PC-9 (cell line): ENCODE results near the gene ADAT3. TPM values are rescaled to one million over a fixed set of nuclear protein-coding genes. Genes with fewer than 3 reads are reported as not detected.
A peak's percentile ranks its signal among the peaks of the same experiment; 100 is the strongest.

Source experiments
- BruUV-seq: library from RNA; stranded (reverse); fragments of 400-500 nt; replicated peaks from 2 replicates; lab custom pipeline; 2021; lab: Mats Ljungman, UMichigan
- CTCF ChIA-PET: fragments of 300-600 bp; sonication (Branson Sonifier 250); formaldehyde crosslinking; loops from one replicate; lab custom pipeline; 2022; ENCODE audit warnings: antibody characterized with exemption; lab: Charles Lee
- POLR2A ChIA-PET: fragments of 300-600 bp; sonication (Branson Sonifier 250); formaldehyde crosslinking; loops from one replicate; lab custom pipeline; 2022; ENCODE audit warnings: antibody characterized with exemption; ENCODE audit not compliant: unreplicated experiment; lab: Charles Lee
- DNase-seq, 2 experiments: peaks; one replicate each; pipeline versions ENCODE4 v3.0.0 to v3.0.0-alpha.2; 2015 to 2022; ENCODE audit warnings: mixed read lengths in 1 of 2
- H2AFZ ChIP-seq: fragments of 200-600 bp; sonication (generic); 2 replicates; pipeline ENCODE4 v1.8.1; 2017; ENCODE audit warnings: antibody characterized with exemption
- H3F3A ChIP-seq: fragments of 200-600 bp; sonication (generic); 2 replicates; pipeline ENCODE4 v1.8.1; 2017; ENCODE audit warnings: antibody characterized with exemption, mild to moderate bottlenecking, low read depth; ENCODE audit not compliant: insufficient read depth
- H3K27ac ChIP-seq: fragments of 200-600 bp; sonication (generic); 2 replicates; pipeline ENCODE4 v1.6.1; 2016; ENCODE audit warnings: mixed run types
- H3K27me3 ChIP-seq: fragments of 200-600 bp; sonication (generic); 2 replicates; pipeline ENCODE4 v1.6.1; 2016; ENCODE audit warnings: low read depth, mixed run types; ENCODE audit not compliant: insufficient read depth
- H3K36me3 ChIP-seq: fragments of 200-600 bp; sonication (generic); 2 replicates; pipeline ENCODE4 v1.6.1; 2016; ENCODE audit warnings: low read depth, mixed run types
- H3K4me1 ChIP-seq: fragments of 200-600 bp; sonication (generic); replicated peaks from 2 replicates; pipeline ENCODE4 v1.6.1; 2016; ENCODE audit warnings: mixed run types; ENCODE audit not compliant: insufficient read depth
- H3K4me2 ChIP-seq: fragments of 200-600 bp; sonication (generic); 2 replicates; pipeline ENCODE4 v1.6.1; 2017; ENCODE audit warnings: mixed run types
- H3K4me3 ChIP-seq: fragments of 200-600 bp; sonication (generic); 2 replicates; pipeline ENCODE4 v1.6.1; 2016; ENCODE audit warnings: mixed run types
- H3K79me2 ChIP-seq: fragments of 200-600 bp; sonication (generic); 2 replicates; pipeline ENCODE4 v1.6.1; 2017; ENCODE audit warnings: low read depth, mixed run types
- H3K9me2 ChIP-seq: fragments of 200-600 bp; sonication (generic); 2 replicates; pipeline ENCODE4 v1.8.1; 2017; ENCODE audit warnings: mild to moderate bottlenecking; ENCODE audit not compliant: insufficient read depth
- H3K9me3 ChIP-seq: fragments of 200-600 bp; sonication (generic); 2 replicates; pipeline ENCODE4 v1.8.1; 2016; ENCODE audit warnings: low read depth; ENCODE audit not compliant: insufficient read depth
- H4K20me1 ChIP-seq: fragments of 200-600 bp; sonication (generic); 2 replicates; pipeline ENCODE4 v1.8.1; 2017; ENCODE audit not compliant: insufficient read depth
- EZH2 ChIP-seq: fragments of 200-600 bp; sonication (generic); IDR thresholded peaks from 2 replicates; pipeline ENCODE4 v1.8.0; 2017; ENCODE audit warnings: antibody characterized with exemption, low read depth
- intact Hi-C: fragments of 100-400 bp; cut with micrococcal nuclease; formaldehyde crosslinking; loops from one replicate; pipeline ENCODE4 v1.10.0; 2022; ENCODE audit not compliant: unreplicated experiment
- total RNA-seq: library from RNA; stranded (reverse); gene quantifications from 2 replicates; pipeline ENCODE4 v1.2.3, GENCODE V29; 2021
- TF ChIP-seq, protein P1 (sequence below): fragments of 200-600 bp; sonication (generic); conservative IDR thresholded peaks from 2 replicates; pipeline ENCODE4 v1.6.1; 2017; ENCODE audit warnings: mixed run types, antibody characterized with exemption, mild to moderate bottlenecking, moderate library complexity

The ADAT3 gene
- total RNA-seq, 1 experiment from 2014 or later, result 7.8 TPM

GRCh38 chr19:1944088-1944915 is 39.1 kb downstream of the ADAT3 start:
- ChIA-PET POLR2A (interaction anchor here (0.6 kb wide), 1 partner anchor 70 kb away, joined by 9 read pairs; no protein-coding TSS in a partner anchor), CTCF (no interaction called here)
- no peak for DNase-seq
- peaks cover 6% of the 10 kb centered on the region; the same call in 1 of the 2 replicates for H3F3A ChIP-seq
- TF ChIP-seq EZH2, result no peak
- TF ChIP-seq, protein P1, sequence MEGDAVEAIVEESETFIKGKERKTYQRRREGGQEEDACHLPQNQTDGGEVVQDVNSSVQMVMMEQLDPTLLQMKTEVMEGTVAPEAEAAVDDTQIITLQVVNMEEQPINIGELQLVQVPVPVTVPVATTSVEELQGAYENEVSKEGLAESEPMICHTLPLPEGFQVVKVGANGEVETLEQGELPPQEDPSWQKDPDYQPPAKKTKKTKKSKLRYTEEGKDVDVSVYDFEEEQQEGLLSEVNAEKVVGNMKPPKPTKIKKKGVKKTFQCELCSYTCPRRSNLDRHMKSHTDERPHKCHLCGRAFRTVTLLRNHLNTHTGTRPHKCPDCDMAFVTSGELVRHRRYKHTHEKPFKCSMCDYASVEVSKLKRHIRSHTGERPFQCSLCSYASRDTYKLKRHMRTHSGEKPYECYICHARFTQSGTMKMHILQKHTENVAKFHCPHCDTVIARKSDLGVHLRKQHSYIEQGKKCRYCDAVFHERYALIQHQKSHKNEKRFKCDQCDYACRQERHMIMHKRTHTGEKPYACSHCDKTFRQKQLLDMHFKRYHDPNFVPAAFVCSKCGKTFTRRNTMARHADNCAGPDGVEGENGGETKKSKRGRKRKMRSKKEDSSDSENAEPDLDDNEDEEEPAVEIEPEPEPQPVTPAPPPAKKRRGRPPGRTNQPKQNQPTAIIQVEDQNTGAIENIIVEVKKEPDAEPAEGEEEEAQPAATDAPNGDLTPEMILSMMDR, result no peak
- H4K20me1 ChIP-seq, result peaks cover 33% of the 10 kb centered on the region
- no peaks in the 10 kb centered on the region for H3K9me2 ChIP-seq
- H3K9me3 ChIP-seq, result no peaks in the 10 kb centered on the region
- H3K27ac ChIP-seq, result no peak overlapping the region
- intact Hi-C loops, result no loop called here
- no TSS peak for BruUV-seq
- no peaks in the 10 kb centered on the region for H3K27me3 ChIP-seq
- peaks cover 66% of the 10 kb centered on the region for H3K79me2 ChIP-seq
- H3K4me2 ChIP-seq, result no peak overlapping the region
- peaks cover 6% of the 10 kb centered on the region; the same call in 1 of the 2 replicates for H3K4me1 ChIP-seq
- H3K4me3 ChIP-seq, result no peak overlapping the region
- no peak overlapping the region for H2AFZ ChIP-seq
- H3K36me3 ChIP-seq, result no peaks in the 10 kb centered on the region

DNA sequence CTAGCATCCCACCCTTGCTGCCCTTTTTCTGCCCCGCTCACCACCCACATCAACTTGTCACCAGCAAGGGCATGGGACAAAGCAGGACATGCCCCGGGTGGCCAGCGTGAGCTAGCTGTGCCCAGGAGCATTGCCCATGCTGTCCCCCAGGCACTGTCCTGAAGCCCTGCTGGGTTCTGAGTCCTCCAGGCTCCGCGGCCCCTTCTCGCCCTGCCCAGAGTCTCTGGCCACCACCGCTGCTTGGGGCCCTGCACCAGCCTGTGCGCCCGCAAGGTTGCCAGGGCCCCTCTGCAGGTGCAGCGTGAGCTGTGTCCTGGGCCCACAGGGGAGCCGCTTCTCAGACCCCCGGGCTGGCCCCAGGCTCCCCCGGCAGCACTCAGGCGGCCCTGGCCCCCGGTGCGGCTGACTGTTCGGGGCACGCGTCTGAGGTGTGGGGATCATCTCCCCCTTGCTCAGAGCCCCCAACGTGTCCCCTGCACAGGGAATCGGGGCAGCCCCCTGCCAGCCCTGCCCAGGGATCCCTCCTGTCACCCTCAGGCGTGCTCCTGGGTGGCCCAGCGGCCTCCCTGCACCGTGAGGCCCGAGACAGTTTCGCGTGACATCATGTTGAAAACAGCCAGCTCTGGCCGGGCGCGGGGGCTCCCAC is 39.8 kb downstream of the ADAT3 start:
- H3K79me2 ChIP-seq, result peaks cover 66% of the 10 kb centered on the region
- no peaks in the 10 kb centered on the region for H3K9me3 ChIP-seq
- ChIA-PET POLR2A (interaction anchor here (0.6 kb wide), 1 partner anchor 70 kb away, joined by 9 read pairs; no protein-coding TSS in a partner anchor), CTCF (interaction anchor here (0.7 kb wide), 1 partner anchor 73 kb away, joined by 3 read pairs; no protein-coding TSS in a partner anchor)
- H3K27me3 ChIP-seq, result no peaks in the 10 kb centered on the region
- TF ChIP-seq, protein P1, result no peak
- TF ChIP-seq EZH2, result no peak
- BruUV-seq, result no TSS peak
- no peak overlapping the region for H2AFZ ChIP-seq
- no peak overlapping the region for H3K27ac ChIP-seq
- no peak for DNase-seq
- no peaks in the 10 kb centered on the region for H3K9me2 ChIP-seq
- 0 out of 2 replicates have a peak, but pooled peaks cover under 1% of the 10 kb centered on the region for H3K4me1 ChIP-seq
- H3K4me2 ChIP-seq, result no peak overlapping the region
- H3F3A ChIP-seq, result peaks cover 1% of the 10 kb centered on the region; the same call in 1 of the 2 replicates
- H3K4me3 ChIP-seq, result no peak overlapping the region
- intact Hi-C loops, result no loop called here
- no peaks in the 10 kb centered on the region for H3K36me3 ChIP-seq
- peaks cover 33% of the 10 kb centered on the region for H4K20me1 ChIP-seq

- peaks cover 73% of the 10 kb centered on the region for H3K79me2 ChIP-seq
- TF ChIP-seq, protein P1, result peak; percentile 57
- TF ChIP-seq EZH2, result no peak
- H3K4me1 ChIP-seq, result no peaks in the 10 kb centered on the region
- no peaks in the 10 kb centered on the region for H3K9me3 ChIP-seq
- no peak for DNase-seq
- no TSS peak for BruUV-seq
- H3K4me3 ChIP-seq, result no peak overlapping the region
- H3K9me2 ChIP-seq, result no peaks in the 10 kb centered on the region
- H3K4me2 ChIP-seq, result no peak overlapping the region
- no peak overlapping the region for H2AFZ ChIP-seq
- no peaks in the 10 kb centered on the region for H3K27me3 ChIP-seq
- H3F3A ChIP-seq, result no peaks in the 10 kb centered on the region
- no peak overlapping the region for H3K27ac ChIP-seq
- H3K36me3 ChIP-seq, result no peaks in the 10 kb centered on the region
- POLR2A ChIA-PET, result no interaction called here
- CTCF ChIA-PET, result interaction anchor here (0.6 kb wide), 1 partner anchor 9 kb away, joined by 6 read pairs; no protein-coding TSS in a partner anchor
- intact Hi-C loops, result no loop called here
- H4K20me1 ChIP-seq, result peaks cover 33% of the 10 kb centered on the region
Observed at GRCh38 chr19:1945899-1946298, 40.7 kb downstream of the ADAT3 start.
